Measurements from ENCODE around the gene ZMYND8. TPM values are rescaled to one million over a fixed set of nuclear protein-coding genes. Genes with fewer than 3 reads are reported as not detected.

Gene ZMYND8
- total RNA-seq, 6 experiments from 2014 or later, result 27.8 to 38.3 (median 34.8) TPM

DNA sequence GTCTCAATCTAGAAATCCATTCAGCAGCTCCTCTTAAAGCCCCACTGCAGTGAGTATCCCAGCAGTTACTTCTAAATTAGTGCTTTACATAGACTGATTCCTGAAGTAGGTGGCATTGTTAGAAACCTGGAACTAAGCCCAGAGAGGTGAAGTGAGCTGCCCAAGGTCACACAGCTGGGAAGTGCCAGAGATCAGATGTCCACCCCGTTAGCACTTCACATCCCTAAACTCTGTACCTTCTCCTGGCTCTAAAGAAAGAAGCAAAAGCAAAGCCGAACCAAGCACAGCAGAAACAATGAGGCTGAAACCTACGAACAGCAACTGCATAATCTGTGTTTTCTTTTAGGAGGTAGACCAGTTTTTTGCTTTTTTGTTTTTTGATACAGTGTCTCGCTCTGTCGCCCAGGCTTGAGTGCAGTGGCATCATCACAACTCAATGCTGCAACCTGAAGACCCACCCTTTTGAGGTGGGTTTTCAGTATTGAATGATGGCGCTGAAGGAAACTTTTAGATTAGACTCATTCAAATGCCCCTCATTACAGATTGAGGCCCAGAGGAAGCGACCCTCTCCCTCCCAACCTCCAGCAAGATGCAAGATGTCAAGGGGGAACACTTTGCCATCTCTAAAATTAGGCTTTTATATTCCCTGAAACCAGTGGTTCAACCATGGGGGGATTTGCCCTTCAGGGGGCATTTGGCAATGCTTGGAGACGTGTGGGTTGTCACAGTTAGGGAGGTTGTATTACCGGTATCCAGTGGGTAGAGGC, 3.2 kb upstream of the ZMYND8 start:
- no peak for DNase-seq
- H3K9me3 Mint-ChIP-seq, result no peaks in the 10 kb centered on the region
- H3K27me3 Mint-ChIP-seq (ENCODE audit: insufficient read depth), result no peaks in the 10 kb centered on the region; the same call in 1 of the 2 replicates
- H3K27ac Mint-ChIP-seq, result no peak overlapping the region; the same call in 1 of the 2 replicates
- H3K4me3 Mint-ChIP-seq, result peak overlapping the region; percentile 73
- TF ChIP-seq, protein P1, sequence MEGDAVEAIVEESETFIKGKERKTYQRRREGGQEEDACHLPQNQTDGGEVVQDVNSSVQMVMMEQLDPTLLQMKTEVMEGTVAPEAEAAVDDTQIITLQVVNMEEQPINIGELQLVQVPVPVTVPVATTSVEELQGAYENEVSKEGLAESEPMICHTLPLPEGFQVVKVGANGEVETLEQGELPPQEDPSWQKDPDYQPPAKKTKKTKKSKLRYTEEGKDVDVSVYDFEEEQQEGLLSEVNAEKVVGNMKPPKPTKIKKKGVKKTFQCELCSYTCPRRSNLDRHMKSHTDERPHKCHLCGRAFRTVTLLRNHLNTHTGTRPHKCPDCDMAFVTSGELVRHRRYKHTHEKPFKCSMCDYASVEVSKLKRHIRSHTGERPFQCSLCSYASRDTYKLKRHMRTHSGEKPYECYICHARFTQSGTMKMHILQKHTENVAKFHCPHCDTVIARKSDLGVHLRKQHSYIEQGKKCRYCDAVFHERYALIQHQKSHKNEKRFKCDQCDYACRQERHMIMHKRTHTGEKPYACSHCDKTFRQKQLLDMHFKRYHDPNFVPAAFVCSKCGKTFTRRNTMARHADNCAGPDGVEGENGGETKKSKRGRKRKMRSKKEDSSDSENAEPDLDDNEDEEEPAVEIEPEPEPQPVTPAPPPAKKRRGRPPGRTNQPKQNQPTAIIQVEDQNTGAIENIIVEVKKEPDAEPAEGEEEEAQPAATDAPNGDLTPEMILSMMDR (IDR thresholded peaks at IDR 0.05), result no peak
- no peaks in the 10 kb centered on the region for H3K36me3 Mint-ChIP-seq (ENCODE audit: low read depth)
- H3K4me1 Mint-ChIP-seq (ENCODE audit: low read depth), result peaks cover 6% of the 10 kb centered on the region

- DNase-seq, result peak; percentile 89
- TF ChIP-seq, protein P1 (IDR thresholded peaks at IDR 0.05), result no peak
- Mint-ChIP-seq H3K4me1 (ENCODE audit: low read depth) (peaks cover 6% of the 10 kb centered on the region), H3K4me3 (peak overlapping the region; percentile 73), H3K27ac (no peak overlapping the region; the same call in 1 of the 2 replicates), H3K9me3 (no peaks in the 10 kb centered on the region), H3K27me3 (ENCODE audit: insufficient read depth) (no peaks in the 10 kb centered on the region; the same call in 1 of the 2 replicates), H3K36me3 (ENCODE audit: low read depth) (no peaks in the 10 kb centered on the region)
These were observed 2.4 kb upstream of the ZMYND8 start for GRCh38 chr20:47358672-47359529.

DNA sequence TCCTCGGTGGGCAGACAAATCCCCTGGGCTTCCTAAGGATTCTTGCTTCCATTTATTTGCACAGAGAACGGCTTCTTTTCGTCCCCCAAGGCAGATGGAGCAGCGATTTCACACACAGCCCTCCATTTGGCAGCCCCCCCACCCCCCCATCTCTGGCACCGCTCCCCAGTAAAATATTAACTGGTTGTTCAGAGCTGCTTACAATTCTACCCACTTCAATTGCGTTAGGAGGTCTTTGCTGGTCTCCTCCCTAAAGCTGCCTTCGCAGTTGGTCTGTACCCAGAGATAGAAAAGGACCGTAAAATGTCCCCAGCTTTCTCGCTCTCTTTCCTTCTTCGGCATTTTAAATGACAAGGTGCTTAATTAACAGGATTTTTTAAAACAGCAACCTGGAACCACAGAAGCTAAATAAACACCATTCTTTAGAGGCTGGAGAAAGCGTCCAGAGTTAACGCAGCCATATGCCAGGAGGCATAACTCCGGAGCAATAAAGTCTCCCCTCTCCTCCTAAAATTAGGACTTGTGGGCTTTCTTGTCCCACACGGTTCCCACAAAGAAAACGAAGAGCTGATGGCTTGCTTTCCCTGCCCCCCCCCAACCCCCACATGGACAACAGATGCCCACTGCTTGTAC, 1.7 kb upstream of the ZMYND8 start:
- Mint-ChIP-seq H3K9me3 (no peaks in the 10 kb centered on the region), H3K4me1 (ENCODE audit: low read depth) (peaks cover 6% of the 10 kb centered on the region), H3K27ac (no peak overlapping the region; the same call in 1 of the 2 replicates), H3K27me3 (ENCODE audit: insufficient read depth) (no peaks in the 10 kb centered on the region; the same call in 1 of the 2 replicates), H3K36me3 (ENCODE audit: low read depth) (no peaks in the 10 kb centered on the region), H3K4me3 (peak overlapping the region; percentile 73)
- TF ChIP-seq, protein P1 (IDR thresholded peaks at IDR 0.05), result no peak
- no peak for DNase-seq

DNA sequence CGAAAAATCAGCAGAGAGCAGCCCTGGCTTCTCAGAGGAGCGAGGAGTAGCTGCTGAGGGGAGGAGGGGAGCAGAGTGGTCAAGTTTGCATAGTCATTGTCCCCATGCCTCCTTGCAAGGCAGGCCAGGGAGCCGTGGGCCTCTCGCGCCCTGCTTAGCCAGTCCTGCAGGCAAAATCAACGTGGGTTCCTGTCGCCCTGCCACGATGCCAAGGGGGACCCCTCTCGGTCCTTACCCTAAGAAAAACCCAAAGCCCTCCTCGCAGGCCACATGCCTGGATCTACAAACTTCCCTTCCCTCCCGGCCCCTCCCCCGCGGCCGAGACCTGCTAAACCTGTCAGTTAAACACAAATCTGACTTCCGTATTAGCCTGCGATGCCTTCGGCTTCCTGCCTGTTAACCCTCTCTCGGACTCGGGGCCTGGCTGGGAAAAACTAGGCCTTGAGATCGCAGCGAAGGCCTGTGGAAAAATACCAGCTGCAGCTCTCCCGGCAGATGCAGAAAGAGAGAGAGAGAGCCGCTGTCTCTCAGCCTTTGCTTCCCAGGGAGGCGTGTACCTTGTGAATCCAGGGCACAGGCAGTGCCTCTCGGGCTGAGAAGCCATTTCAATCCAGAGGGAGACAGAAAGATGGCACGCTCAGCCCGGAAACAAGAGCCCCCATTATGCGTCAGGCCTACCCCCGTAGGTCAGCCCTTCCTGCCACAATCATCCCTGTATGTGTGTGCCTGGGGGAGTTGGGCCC, 968 bp upstream of the ZMYND8 start:
- Mint-ChIP-seq H3K36me3 (ENCODE audit: low read depth) (no peaks in the 10 kb centered on the region), H3K4me3 (peak overlapping the region; percentile 73), H3K4me1 (ENCODE audit: low read depth) (peaks cover 3% of the 10 kb centered on the region), H3K27ac (no peak overlapping the region; the same call in 1 of the 2 replicates), H3K27me3 (ENCODE audit: insufficient read depth) (no peaks in the 10 kb centered on the region), H3K9me3 (no peaks in the 10 kb centered on the region)
- peak; percentile 91 for DNase-seq
- TF ChIP-seq, protein P1 (IDR thresholded peaks at IDR 0.05), result no peak

DNA sequence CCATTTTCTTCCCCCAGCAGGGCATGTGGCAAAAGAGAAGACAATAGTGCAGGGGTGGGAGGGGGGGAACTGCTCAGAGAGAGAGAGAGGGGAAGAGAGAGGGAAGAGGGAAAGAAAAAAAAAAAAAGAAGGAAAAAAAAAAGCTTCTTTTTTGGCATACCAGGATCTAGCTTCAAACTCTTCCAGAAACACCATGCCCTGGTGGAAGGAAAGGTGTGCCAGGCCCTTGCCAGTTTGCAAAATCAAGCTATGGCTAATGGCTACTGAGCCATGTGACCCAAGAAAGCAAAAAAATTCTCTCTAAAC, 326 bp downstream of the ZMYND8 start:
- H3K9me3 Mint-ChIP-seq, result no peaks in the 10 kb centered on the region
- TF ChIP-seq, protein P1 (IDR thresholded peaks at IDR 0.05), result no peak
- no peak overlapping the region; the same call in 1 of the 2 replicates for H3K27ac Mint-ChIP-seq
- H3K27me3 Mint-ChIP-seq (ENCODE audit: insufficient read depth), result no peaks in the 10 kb centered on the region
- peak overlapping the region; percentile 83 for H3K4me3 Mint-ChIP-seq
- DNase-seq, result no peak
- no peaks in the 10 kb centered on the region for H3K36me3 Mint-ChIP-seq (ENCODE audit: low read depth)
- no peaks in the 10 kb centered on the region; the same call in 1 of the 2 replicates for H3K4me1 Mint-ChIP-seq (ENCODE audit: low read depth)
